OCI-LY1 (cell line): ENCODE measurements around the gene MBD1.

Experiments used
- EZH2 ChIP-seq: fragments of 200-600 bp; sonication (generic), shearing (Covaris generic); IDR thresholded peaks from 2 replicates; pipeline ENCODE4 v1.8.0; 2017; ENCODE audit warnings: borderline replicate concordance, mixed run types, mild to moderate bottlenecking, antibody characterized with exemption, low read length, moderate library complexity, mixed read lengths
- TF ChIP-seq, protein P1 (sequence below): fragments of 200-600 bp; sonication (generic), shearing (Covaris generic); IDR thresholded peaks from 2 replicates; pipeline ENCODE4 v1.5.1; 2017; ENCODE audit warnings: mild to moderate bottlenecking, antibody characterized with exemption, low read length, moderate library complexity, mixed read lengths

DNA sequence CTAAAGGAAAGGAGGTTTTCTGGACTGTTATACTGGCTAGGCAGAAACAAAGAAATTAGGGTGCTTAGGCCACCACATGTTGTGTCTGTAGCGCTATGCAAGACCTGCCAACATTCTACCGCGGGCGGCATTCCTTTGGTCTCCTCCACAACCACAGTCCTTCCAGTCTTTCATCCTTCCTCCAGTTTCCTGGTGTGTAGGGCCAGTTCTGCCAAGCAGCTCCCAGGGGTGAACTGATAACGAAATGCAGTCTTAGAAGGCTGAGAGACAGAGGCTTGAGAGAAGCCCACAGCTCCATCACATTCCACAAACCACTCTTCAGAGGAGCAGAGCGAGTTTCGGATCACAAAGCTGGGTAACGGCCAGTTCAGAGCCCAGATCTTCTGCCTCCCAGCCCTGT is 25.6 kb upstream of the MBD1 start:
- no peak for TF ChIP-seq EZH2
- TF ChIP-seq, protein P1, sequence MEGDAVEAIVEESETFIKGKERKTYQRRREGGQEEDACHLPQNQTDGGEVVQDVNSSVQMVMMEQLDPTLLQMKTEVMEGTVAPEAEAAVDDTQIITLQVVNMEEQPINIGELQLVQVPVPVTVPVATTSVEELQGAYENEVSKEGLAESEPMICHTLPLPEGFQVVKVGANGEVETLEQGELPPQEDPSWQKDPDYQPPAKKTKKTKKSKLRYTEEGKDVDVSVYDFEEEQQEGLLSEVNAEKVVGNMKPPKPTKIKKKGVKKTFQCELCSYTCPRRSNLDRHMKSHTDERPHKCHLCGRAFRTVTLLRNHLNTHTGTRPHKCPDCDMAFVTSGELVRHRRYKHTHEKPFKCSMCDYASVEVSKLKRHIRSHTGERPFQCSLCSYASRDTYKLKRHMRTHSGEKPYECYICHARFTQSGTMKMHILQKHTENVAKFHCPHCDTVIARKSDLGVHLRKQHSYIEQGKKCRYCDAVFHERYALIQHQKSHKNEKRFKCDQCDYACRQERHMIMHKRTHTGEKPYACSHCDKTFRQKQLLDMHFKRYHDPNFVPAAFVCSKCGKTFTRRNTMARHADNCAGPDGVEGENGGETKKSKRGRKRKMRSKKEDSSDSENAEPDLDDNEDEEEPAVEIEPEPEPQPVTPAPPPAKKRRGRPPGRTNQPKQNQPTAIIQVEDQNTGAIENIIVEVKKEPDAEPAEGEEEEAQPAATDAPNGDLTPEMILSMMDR, result no peak
